ENCODE data around the gene SLCO4C1. TPM values are rescaled to one million over a fixed set of nuclear protein-coding genes. Genes with fewer than 3 reads are reported as not detected.

SLCO4C1 gene
- total RNA-seq, 4 donors from 2014 or later, result 1.1 to 2.4 (median 1.4) TPM

GRCh38 chr5:102241809-102242421, 54.2 kb downstream of the SLCO4C1 start:
- no peaks in the 10 kb centered on the region for H3K4me1 ChIP-seq
- no peak for DNase-seq (ENCODE audit: low spot score in 2 of 2)
- no peaks in the 10 kb centered on the region for H3K36me3 ChIP-seq
- WGBS, result 64% methylated on average over 1 of the region's 1 CpG
- no peaks in the 10 kb centered on the region for H3K9me3 ChIP-seq
- no peak overlapping the region for H3K4me3 ChIP-seq
- no peak overlapping the region for H3K27ac ChIP-seq
- no peaks in the 10 kb centered on the region for H3K27me3 ChIP-seq
- TF ChIP-seq POLR2AphosphoS5 (IDR thresholded peaks at IDR 0.05), result no peak
- no peak for TF ChIP-seq POLR2A (IDR thresholded peaks at IDR 0.05)
- TF ChIP-seq EP300 (IDR thresholded peaks at IDR 0.05), result no peak
- no peak for TF ChIP-seq CTCF (IDR thresholded peaks at IDR 0.05)

GRCh38 chr5:102231693-102232619, 64.1 kb downstream of the SLCO4C1 start:
- TF ChIP-seq CTCF (IDR thresholded peaks at IDR 0.05) (no peak), EP300 (IDR thresholded peaks at IDR 0.05) (no peak), POLR2A (IDR thresholded peaks at IDR 0.05) (no peak), POLR2AphosphoS5 (IDR thresholded peaks at IDR 0.05) (no peak)
- no peaks in the 10 kb centered on the region for H3K27me3 ChIP-seq
- no peak overlapping the region for H3K27ac ChIP-seq

GRCh38 chr5:102229685-102230084, 66.4 kb downstream of the SLCO4C1 start:
- Histone ChIP-seq H3K27ac (no peak overlapping the region), H3K4me3 (no peak overlapping the region), H3K9me3 (peaks cover 11% of the 10 kb centered on the region), H3K36me3 (no peaks in the 10 kb centered on the region), H3K4me1 (no peaks in the 10 kb centered on the region), H3K27me3 (no peaks in the 10 kb centered on the region)
- TF ChIP-seq POLR2AphosphoS5 (IDR thresholded peaks at IDR 0.05) (no peak), POLR2A (IDR thresholded peaks at IDR 0.05) (no peak), EP300 (IDR thresholded peaks at IDR 0.05) (no peak), CTCF (IDR thresholded peaks at IDR 0.05) (no peak)
- 74% methylated on average over 1 of the region's 1 CpG for WGBS
- DNase-seq (ENCODE audit: low spot score in 2 of 2), result no peak

More at GRCh38 chr5:102231693-102232619, 64.1 kb downstream of the SLCO4C1 start:
- no peaks in the 10 kb centered on the region for H3K36me3 ChIP-seq
- H3K9me3 ChIP-seq, result peaks cover 5% of the 10 kb centered on the region
- no peak for DNase-seq (ENCODE audit: low spot score in 2 of 2)
- no peaks in the 10 kb centered on the region for H3K4me1 ChIP-seq
- 69% methylated on average over 7 of the region's 7 CpGs for WGBS
- H3K4me3 ChIP-seq, result no peak overlapping the region

GRCh38 chr5:102226321-102226720, 69.8 kb downstream of the SLCO4C1 start:
- Histone ChIP-seq H3K4me3 (no peak overlapping the region), H3K36me3 (no peaks in the 10 kb centered on the region), H3K27me3 (no peaks in the 10 kb centered on the region), H3K27ac (no peak overlapping the region), H3K9me3 (peaks cover 11% of the 10 kb centered on the region), H3K4me1 (no peaks in the 10 kb centered on the region)
- DNase-seq (ENCODE audit: low spot score in 2 of 2), result no peak
- WGBS, result 63% methylated on average over 1 of the region's 1 CpG
- TF ChIP-seq POLR2AphosphoS5 (IDR thresholded peaks at IDR 0.05), result no peak
- TF ChIP-seq CTCF (IDR thresholded peaks at IDR 0.05), result no peak
- no peak for TF ChIP-seq POLR2A (IDR thresholded peaks at IDR 0.05)
- TF ChIP-seq EP300 (IDR thresholded peaks at IDR 0.05), result no peak

Data from suprapubic skin (tissue), 4 donors.